Muscle of back (tissue), 13 donors: Measurements from ENCODE around the gene DEFB110. TPM values are rescaled to one million over a fixed set of nuclear protein-coding genes. Genes with fewer than 3 reads are reported as not detected.

Source experiments
- DNase-seq, 3 donors: peaks; one replicate each; pipeline versions ENCODE4 v3.0.0 to v3.0.0-alpha.2; 2013
- long read RNA-seq, 9 donors: transcript quantifications; one replicate each; lab custom pipeline, GENCODE V29; 2026
- polyA plus RNA-seq, 10 donors: library from polyadenylated mRNA; unstranded; fragments of 120-200 nt; gene quantifications; one replicate each; pipeline ENCODE4 v1.2.1, GENCODE V29; 2013; ENCODE audit not compliant: insufficient read length in 10 of 10

DEFB110 gene
- not detected for polyA plus RNA-seq
- long read RNA-seq, donor 1, result 0 reads
- long read RNA-seq, donor 2, result 0 reads
- long read RNA-seq, donor 3, result 0 reads
- long read RNA-seq, donor 4, result 0 reads
- long read RNA-seq, donor 5, result 0 reads
- long read RNA-seq, donor 6, result 0 reads
- long read RNA-seq, donor 7, result 0 reads
- long read RNA-seq, donor 8, result 0 reads
- long read RNA-seq, donor 9, result 0 reads

DNA sequence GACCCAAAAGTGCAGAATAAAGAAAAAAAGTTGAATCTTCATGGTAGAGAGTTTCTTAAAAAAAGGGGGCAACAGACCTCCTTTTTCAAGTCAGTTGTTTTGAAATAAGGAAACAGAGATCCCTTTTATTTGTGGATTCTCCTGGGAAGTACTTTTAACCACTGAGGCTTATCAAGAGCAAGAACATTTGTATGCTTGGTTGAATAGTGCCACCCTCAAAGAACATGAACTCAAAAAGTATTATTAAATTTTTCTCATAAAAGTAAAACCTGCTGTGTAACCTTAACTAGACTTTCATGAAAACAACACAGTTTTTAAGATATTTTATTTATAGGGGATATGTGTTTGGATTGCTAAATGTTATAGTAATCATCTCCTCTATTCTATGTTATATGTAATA, at the start of gene DEFB110:
TSS of gene DEFB110 (minus strand) at position 101 of the 400 bp plus-strand sequence. CDS start at position 42, 59 bp downstream.
- no peak for DNase-seq

DNA sequence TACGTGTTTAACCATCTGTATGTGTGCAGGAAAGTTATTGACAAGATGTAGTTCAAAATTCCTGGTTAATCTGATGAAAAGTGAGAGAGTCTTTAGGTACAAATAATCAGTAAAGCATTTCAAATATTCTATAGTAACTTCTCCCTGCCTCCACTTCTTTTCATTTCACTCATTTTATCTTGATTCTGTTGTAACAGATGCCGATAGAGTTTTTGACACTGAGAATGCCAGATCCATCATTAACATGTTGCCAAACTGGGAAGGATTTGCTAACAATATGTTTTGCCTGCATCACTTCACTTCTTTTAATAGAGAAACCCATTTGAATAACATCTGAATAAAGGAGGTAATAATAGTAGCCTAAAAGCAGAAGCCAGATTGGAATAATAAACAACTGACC, 48.3 kb upstream of the DEFB110 start:
- DNase-seq, result no peak

DNA sequence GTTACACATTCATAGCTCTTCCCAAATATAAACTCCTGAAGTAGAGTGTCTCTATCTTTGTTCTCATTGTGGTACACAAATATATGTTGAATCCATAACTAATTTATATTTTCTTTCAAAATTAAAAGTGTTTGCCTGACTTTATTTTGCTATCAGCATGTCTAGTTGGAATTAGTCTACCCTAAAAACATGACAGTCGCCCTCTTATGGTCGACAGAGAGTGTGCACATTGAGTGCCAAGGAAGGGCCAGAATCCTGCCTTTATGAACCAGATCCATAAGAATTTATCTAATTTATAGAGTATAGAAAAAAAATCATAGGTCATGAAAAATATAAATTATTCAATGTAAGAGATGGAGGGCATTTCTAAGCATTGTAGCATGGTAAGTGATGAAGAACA, 40.3 kb upstream of the DEFB110 start:
- DNase-seq, result no peak

DNA sequence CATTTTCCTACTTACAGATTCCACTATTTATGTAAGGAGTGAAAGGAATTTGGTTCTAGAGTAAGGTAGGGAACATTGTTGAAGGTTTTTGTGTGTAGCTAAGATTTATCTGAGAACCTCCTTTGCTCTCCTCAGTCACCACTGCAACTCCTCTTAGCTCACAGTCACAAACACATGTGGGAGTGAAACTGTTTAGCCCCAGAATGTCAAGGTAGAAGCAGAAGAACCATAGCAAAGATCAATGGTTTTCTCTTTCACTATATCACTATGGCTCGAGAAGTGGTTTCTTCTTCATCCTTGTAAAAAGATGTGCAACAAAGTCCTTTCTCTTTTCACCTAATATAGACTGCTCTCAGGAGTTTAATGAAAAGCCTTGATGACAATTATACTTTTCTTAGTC, 34.4 kb upstream of the DEFB110 start:
- DNase-seq, result no peak

DNA sequence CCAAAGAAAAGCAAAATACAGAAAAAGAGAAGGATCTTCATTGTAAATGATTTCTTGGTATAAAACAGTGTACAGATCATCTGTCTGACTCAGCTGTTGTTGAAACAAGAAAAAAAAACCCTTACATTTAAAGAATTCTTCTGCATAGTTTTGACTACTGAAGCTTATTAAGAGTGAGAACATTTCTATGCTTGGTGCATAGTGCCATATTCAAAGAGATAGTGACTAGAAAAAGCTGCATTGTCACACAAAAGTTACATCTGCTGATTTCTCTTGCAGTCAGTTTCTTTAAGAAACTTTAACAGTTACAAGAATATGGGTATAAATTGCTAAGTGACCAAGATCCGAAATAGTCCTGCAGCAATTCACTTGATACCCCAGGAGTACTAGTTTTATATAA, 28.0 kb upstream of the DEFB110 start, which contains the start of gene DEFB112:
TSS of gene DEFB112 (minus strand) at position 101 of the 400 bp plus-strand sequence. CDS start at position 41, 60 bp downstream.
- DNase-seq, result no peak

DNA sequence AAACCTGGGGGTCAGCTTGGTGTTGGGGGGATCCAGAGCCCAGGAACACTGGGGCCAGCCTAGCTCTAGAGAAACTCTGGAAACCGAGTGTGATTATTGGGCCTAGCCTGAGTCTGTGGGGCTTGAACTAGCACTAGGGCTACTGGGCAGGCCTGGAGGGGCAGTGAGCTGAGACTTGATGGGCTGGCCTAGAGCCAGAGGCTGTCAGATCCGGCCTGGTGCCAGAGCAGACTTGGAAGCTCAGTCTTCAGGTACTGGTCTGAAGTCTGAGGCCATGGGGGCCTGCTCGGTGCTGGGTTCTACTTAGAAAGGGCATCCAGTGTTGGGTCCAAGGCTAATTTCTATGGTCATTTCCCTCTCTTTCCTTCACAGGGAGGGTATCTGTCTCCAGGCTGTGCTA, 25.2 kb upstream of the DEFB110 start:
- no peak for DNase-seq

DNA sequence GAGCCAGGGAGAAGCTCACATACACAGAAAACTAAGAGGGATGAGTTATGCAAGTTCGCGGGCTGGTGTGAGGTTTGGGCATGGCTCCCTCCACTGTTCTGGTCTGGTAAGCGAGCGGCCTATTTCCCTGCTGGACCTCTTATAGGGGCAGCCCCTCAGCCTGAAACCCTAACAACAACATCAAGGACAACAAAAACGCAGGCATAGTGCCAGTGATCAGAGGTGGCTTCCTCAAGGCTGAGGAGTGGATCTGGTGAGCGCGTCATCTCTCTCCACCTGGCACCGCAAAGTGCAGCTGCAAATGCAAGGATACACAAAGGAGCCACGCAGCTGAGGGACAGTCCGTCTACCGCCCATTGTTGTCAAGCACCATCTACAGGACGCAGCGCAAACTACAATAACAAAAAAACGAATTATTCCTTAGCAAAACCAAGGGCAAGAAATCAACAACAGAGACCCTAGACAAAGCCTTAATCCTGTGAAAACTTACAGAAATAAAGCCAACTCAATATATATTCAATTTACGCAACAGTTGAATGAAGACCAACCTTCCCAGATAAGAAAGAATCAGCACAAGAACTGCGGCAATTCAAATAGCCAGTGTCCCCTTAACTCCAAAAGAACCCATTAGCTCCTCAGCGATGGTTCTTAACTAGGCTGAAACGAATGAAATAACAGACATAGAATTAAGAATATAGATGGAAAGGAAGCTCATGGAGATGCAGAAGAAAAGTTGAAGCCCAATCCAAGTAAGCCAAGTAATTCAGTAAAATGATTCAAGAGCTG, 9.2 kb upstream of the DEFB110 start:
- DNase-seq, result no peak

DNA sequence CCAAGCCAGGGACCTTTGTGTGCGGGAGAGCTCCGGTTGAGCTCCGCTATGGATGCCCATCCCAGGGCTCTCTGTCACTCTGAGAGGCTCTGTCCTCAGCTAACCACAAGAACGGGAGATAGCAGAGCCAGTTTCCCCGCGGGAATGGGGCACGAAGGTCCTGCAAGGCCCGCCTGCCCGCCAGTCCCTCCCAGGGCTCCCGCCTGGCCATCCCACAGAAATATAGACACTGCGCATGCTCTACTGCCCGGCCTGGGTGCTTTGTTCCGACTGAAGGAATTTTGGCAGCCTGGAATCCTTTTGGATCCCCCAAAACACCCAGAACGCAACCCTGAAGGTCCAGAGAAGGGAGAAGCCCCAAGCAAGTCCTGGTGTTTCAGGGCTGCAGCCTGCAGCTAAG, 8.6 kb upstream of the DEFB110 start:
- no peak for DNase-seq

DNA sequence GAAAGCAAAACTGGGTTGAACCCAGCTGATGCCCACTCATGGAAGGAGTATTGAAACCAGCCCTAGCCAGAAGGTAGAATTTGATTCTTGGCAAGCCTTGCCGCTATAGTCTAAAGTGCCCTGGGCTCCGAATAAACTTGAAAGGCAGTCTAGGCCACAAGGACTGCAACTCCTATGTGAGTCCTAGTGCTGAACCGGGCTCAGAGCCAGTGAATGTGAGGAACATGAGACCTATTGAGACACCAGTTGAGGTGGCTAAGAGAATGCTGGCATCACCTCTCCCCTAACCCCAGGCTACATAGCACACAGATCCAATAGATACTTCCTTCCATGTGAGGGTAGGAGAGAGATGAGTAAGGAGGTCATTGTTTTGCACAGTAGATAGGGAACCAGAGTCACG, 3.5 kb upstream of the DEFB110 start:
- DNase-seq, result no peak

DNA sequence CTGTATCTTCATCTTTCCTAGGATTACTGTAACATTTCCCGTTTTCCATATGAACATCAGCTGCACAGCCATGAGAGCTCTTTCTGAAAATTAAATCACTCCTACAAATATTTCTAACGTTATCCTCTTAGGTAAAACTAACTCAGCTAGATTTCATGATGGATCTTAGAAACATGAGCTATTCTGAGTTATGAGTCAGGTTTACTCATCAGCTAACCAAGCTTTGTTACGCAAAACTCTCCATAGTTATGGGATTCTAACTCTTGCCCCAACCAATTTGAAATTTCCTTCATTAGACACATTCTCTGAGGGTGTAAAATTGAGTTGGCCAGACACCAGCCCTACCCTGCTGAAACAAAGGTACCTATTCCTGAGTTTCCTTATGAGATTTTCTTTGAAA, 14.0 kb downstream of the DEFB110 start:
- peak in 1 of 3 donors; percentile 1 for DNase-seq

DNA sequence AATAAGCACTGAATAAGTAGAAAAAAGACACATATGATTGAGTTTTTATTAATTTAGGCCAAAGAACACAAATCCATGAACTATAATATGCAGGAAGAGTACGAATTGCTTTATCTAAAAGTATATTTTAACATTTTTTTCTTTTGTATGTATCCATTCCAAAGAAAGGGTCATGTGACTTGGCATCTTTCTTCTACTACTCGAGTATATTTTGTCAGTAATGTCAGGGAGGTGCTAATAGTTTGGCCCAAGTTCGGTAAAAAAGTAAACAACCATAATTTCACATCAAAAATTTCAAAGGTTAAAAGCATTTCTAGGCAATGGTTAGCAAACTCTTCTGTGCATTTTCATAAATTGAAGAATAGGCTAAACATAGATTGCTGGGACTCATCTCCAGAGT, 18.7 kb downstream of the DEFB110 start:
- DNase-seq, result no peak

DNA sequence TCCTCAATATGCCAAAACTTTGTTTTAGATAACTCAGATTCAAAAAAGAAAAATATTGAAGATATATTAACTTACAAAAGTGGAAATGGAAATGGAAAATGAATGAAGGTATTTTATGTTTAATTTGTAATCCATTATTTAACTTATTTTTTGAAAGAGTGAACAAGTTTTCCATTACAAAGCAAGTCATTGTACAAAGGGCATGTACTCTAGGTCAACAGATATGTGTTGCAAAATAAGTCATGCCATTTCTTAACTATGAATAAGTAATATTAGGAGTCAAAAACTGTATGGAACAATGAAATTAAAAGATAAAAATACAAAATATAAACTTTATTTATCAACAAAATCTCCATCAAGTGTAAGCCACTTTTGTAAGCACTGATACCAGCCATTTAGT, 26.5 kb downstream of the DEFB110 start:
- no peak for DNase-seq

DNA sequence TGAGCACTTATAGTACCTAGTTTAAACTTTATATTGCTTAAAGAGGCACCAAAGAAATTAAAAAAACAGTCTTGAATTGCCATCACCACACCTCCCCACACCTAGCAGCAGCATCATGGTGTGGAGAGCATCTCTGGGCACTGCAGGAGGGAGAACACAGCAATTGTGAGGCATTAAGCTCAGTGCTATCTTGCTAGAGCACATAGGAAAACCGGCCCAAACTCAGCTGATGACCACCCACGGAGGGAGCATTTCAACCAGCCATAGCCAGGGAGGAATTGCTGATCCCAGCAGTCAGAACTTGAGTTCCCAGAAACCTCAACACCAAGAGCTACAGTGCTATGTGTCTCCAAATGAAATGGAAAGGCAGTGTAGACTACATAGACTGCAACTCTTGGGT, 32.9 kb downstream of the DEFB110 start:
- no peak for DNase-seq

DNA sequence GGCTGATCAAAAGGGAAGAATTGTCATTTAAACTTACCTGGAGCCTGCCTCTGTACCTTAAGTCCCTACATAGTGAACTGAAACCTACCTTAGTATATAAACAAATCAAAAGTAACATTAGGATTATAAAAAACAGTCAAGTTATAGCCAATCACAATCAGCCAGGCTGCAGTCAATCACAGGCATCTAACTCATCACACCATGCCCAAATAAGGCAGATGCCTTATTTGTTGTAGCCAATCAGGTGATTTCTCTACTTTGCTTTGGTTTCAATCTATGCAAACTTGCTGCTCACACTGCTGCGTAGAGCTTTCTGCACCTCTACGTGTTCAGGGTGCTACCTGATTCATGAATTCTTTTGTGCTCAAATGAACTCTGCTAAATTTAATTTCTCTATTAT, 34.0 kb downstream of the DEFB110 start:
- no peak for DNase-seq

DNA sequence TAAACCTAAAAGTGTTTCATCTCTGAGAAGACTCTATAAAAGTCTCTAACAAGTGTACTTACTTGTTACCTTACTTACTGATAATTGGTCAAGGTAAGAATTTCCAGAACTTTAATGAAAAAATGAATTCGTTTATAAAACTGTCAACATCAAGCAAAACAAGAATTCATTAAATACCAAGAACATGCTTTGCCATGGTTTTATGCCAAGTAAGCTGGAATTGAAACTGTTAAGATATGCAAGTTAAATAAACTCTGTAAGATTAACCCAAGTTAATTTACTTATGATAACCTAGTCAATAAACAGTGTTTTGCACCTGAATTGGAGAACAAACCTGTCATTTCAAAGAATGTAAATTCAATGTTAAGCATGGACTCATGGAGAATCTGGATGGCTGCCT, 35.2 kb downstream of the DEFB110 start:
- no peak for DNase-seq

DNA sequence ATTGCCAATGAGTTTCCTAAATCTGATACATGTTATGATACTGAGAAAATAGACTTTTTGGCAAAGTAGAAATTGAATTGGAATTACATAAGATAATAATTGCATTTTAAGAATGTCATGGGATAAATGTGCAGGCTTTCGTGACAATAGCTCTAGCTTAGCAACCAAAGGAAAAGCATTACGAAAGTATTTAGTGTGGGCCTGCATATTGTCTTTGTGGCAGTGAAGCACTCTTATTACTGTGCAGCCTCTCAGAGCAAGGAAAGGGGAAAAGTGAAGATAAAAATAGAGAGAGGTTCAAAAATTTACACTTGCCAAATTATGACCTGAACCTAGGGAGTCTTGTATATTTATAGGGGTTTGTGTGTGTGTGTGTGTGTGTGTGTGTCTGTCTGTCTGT, 39.7 kb downstream of the DEFB110 start:
- no peak for DNase-seq

DNA sequence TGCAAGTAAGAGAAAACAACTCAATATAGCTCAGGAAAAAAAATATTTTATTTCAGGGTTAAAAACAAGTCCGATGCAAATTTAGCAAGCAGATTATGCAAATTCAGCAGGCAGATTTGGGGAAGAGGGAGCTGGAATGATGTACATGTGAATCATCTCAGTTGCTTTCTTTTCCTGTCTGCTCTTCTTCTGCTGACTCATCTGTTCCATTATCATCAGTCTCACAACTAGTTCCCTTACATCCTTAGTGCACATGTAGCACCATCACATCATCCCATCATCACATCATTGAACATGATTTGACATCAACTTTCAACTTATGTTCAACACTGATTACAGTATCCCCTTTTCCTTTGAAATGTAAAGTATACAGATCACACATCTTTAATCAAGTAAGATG, 40.9 kb downstream of the DEFB110 start:
- DNase-seq, result peak in 1 of 3 donors; percentile 5

DNA sequence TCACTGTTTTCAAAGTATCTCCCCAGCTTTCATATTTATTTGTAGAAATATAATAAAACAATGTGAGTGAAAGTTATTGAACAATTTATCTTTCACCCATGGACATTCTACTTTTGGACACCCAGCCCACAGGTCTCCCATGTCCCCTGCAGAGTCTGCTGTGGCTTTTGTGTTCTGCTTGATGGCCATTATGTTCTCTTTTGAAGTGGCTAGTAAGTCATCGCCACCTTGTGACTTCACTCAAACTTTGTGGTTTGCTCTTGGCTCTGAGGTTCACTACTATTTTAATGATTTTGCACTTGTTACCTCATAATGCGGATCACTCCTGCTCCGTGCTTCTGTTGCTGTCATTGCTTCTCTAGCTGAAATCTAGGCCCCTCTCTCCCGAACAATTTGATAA, 42.2 kb downstream of the DEFB110 start:
- no peak for DNase-seq

DNA sequence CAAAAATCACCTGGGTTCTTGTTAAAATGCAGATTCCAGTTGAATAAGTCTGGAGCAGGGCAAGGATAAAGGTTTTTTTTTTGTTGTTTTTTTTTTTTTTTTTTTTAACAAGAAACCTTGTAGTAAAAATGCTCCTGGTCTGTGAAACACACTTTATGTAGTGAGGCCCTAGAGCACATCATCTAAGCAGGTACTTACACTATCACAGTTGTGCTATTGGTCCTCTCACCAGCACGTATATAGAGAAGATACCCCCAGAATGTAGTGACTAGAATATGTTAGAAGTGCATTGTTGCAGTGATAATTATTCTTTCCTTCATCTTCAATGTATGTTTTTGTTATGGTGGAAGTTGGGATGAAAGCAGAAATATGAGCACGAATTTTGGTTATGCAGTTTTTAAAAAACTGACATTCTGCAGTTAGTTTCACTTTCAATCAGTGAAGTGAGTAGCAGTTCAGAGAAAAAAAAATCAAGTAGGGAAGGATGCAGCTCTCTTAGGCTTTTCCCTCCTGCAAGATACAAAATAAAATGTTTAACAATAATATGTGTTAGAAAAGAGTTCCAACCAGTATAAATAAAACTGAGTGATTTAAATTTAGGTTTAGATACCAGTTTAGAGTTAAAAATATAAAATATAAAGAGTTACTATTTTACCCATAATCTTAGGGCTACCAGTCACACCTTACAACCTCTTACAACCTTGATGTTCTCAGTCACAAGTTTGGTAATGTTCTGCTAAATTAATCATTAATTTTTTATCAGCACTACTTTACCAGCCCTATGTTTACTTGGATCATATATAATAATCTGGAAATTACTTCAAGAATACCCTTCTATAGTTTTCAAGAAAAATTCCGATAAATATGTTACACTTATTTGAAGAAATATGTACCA, 43.2 kb downstream of the DEFB110 start:
- peak in 1 of 3 donors; percentile 13 for DNase-seq

DNA sequence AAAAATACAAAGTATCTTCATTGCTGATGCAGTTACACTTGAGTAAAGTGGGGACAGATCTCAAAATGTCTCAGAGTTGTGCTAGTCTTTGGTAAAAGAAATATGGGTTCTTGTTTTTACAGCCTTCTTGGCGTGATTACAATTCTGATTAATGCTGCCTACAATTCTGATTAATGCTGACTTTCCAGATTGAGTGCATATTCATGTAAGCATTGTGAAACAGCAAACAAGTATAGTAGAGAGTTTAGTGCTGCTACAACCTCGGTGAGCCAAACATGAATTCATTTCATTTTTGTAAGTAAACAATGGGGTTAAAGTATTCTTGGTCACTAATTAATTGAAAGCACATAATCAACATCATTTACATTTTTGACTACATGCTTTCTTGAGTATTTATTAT, 52.2 kb downstream of the DEFB110 start, which contains the start of gene DEFB113:
TSS of gene DEFB113 (minus strand) at position 21 of the 400 bp plus-strand sequence. CDS start at position 21, 0 bp downstream.
- DNase-seq, result no peak
